ENCODE results near the gene SASH1. TPM values are rescaled to one million over a fixed set of nuclear protein-coding genes. Genes with fewer than 3 reads are reported as not detected.
A peak's percentile ranks its signal among the peaks of the same experiment; 100 is the strongest.

SASH1 gene
- total and polyA plus RNA-seq, 9 of the 15 experiments (the other 6 are each of a cell fraction or from before 2014, with no cell fraction given), result 0.35 to 3.5 (median 1.6) TPM

DNA sequence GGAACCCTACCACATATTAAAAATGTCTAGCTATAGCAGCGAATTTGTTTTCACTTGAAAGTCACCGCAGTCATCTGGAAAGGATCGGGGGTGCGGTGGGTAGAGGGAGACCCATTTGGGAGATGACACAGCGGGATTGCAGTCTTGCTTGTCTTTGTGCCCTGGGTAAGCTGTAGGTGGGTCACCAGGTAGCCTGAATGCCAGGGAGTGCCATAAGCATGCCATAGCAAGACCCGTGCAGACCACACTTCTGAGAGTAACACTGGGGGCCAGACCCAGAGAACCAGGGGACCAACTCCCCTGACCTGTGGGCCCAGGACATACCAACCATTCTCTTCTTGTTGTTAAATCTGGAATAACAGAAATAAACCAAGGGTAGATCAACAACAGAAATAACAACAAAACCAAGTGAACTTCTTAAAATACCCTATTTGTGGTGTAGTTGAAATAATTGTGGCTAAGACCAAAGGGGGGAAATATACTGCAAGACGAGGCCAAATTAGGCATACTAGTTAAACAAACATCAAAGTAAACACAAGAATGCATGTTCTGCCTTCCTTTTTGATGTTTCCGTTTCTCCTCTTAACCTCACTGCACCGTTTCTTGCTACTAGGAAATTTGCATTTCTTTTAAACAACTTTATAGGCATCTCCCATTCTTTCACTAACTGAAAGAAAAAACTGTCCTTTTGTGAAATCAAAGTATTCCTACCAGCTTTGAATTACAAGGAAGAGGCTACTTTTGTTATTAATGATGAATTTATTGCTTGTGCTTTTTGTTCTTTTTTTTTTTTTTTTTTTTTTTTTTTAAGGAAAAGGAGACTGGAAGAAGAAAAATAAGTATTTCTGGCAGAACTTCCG lies 128.2 kb downstream of the SASH1 start:
- no peaks in the 10 kb centered on the region for H3K9me1 ChIP-seq (ENCODE audit: control insufficient read depth, insufficient read depth, low read length)
- H3K36me3 ChIP-seq (ENCODE audit: control insufficient read depth, insufficient read depth, low read length), result no peaks in the 10 kb centered on the region
- no peak overlapping the region for H3K9ac ChIP-seq (ENCODE audit: insufficient read depth in 1 of 2, low read depth in 2 of 2, low read length in 2 of 2)
- H3K4me2 ChIP-seq (ENCODE audit: insufficient read depth, low read length), result no peak overlapping the region
- no TSS peak for BruUV-seq (replicated peaks)
- H3K4me3 ChIP-seq, result no peak overlapping the region
- in situ Hi-C loops (cut with MboI) (no loop called here), intact Hi-C loops (cut with micrococcal nuclease) (no loop called here)
- H3K27ac ChIP-seq (ENCODE audit: extremely low read depth, low read depth, low read length), result no peak overlapping the region
- TF ChIP-seq NFE2 (IDR thresholded peaks at IDR 0.05; ENCODE audit: low read depth) (no peak), RNF2 (IDR thresholded peaks at IDR 0.05) (0 out of 2 replicates have a peak, but pooled peaks have one; percentile 13)
- H2AFZ ChIP-seq (ENCODE audit: low read depth, low read length), result no peak overlapping the region
- DNase-seq (ENCODE audit: extremely low read depth in 1 of 4, low spot score in 3 of 4) (no peak), FAIRE-seq (no peak), ATAC-seq (no peak)
- H4K20me1 ChIP-seq (replicated peaks; ENCODE audit: control insufficient read depth, insufficient read depth, low read length), result no peaks in the 10 kb centered on the region; the same call in 1 of the 2 replicates
- no peaks in the 10 kb centered on the region for H3K79me2 ChIP-seq (ENCODE audit: control insufficient read depth, insufficient read depth, low read length)
- ChIA-PET CTCF (ENCODE audit: low intra/inter-chr PET ratio) (no interaction called here), POLR2A (no interaction called here)
- H3K9me3 ChIP-seq (replicated peaks; ENCODE audit: control insufficient read depth, insufficient read depth, low read depth, low read length), result no peaks in the 10 kb centered on the region
- H3K27me3 ChIP-seq (ENCODE audit: control insufficient read depth in 2 of 2, insufficient read depth in 2 of 2, low read length in 2 of 2), result peaks cover 24 to 26% of the 10 kb centered on the region in 2 experiments
- H3K4me1 ChIP-seq (replicated peaks in 1 of 2; ENCODE audit: control insufficient read depth in 2 of 2, insufficient read depth in 2 of 2, low read length in 2 of 2), result no peaks in the 10 kb centered on the region
- WGBS (ENCODE audit: insufficient coverage, low coverage, missing lambda C conversion rate), result 3% methylated on average over 9 of the region's 10 CpGs

DNA sequence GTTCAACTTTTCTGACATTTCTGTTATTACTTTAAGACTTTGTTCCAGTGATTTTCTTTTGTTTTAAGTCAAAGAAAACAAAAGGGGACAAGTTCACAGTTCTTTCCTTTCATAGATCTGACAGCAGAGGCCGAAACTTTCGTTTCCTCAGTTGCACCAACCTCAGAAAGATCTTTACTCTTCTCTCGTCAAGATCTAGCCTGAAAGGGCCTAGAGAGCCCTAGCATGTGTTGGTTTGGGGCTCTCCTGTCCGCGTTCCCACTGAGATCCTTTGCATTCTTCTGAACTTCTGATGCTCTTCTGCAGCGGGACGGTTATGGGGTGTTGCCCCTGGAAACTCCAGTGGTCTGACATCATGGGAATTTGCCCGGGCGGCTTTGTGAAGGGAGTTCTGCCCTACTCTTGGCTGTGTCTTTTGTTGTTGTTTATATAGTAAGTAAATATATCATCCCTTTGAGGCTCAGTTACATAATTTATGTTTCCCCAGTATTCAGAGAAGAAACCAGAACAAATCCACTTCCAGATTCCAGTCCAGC lies 129.1 kb downstream of the SASH1 start:
- no peaks in the 10 kb centered on the region for H3K4me1 ChIP-seq (replicated peaks in 1 of 2; ENCODE audit: control insufficient read depth in 2 of 2, insufficient read depth in 2 of 2, low read length in 2 of 2)
- H3K4me3 ChIP-seq, result no peak overlapping the region
- intact Hi-C loops (cut with micrococcal nuclease), result no loop called here
- TF ChIP-seq HSF4 (CRISPR knock-in tag; IDR thresholded peaks at IDR 0.05; ENCODE audit: borderline replicate concordance), result no peak
- TF ChIP-seq, protein P1, sequence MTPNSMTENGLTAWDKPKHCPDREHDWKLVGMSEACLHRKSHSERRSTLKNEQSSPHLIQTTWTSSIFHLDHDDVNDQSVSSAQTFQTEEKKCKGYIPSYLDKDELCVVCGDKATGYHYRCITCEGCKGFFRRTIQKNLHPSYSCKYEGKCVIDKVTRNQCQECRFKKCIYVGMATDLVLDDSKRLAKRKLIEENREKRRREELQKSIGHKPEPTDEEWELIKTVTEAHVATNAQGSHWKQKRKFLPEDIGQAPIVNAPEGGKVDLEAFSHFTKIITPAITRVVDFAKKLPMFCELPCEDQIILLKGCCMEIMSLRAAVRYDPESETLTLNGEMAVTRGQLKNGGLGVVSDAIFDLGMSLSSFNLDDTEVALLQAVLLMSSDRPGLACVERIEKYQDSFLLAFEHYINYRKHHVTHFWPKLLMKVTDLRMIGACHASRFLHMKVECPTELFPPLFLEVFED (CRISPR knock-in tag; conservative IDR thresholded peaks at IDR 0.05), result no peak
- no peak for TF ChIP-seq HDAC3 (IDR thresholded peaks at IDR 0.05; ENCODE audit: borderline replicate concordance, partially characterized antibody)
- TF ChIP-seq ARID3A (IDR thresholded peaks at IDR 0.05; ENCODE audit: borderline replicate concordance, low read depth, low read length), result no peak
- no peak for TF ChIP-seq ZBTB7A (IDR thresholded peaks at IDR 0.05; ENCODE audit: borderline replicate concordance, control insufficient read depth, low read depth, low read length)
- no peak for TF ChIP-seq ILF3 (IDR thresholded peaks at IDR 0.05; ENCODE audit: borderline replicate concordance)
- TF ChIP-seq PCBP1 (IDR thresholded peaks at IDR 0.05; ENCODE audit: low read depth, low read length, poor library complexity, severe bottlenecking), result no peak
- 3% methylated on average over 9 of the region's 9 CpGs for WGBS (ENCODE audit: insufficient coverage, low coverage, missing lambda C conversion rate)
- no peak for DNase-seq (ENCODE audit: extremely low read depth in 1 of 4, low spot score in 3 of 4)
- no peaks in the 10 kb centered on the region for H3K36me3 ChIP-seq (ENCODE audit: control insufficient read depth, insufficient read depth, low read length)
- no peak overlapping the region for H3K27ac ChIP-seq (ENCODE audit: extremely low read depth, low read depth, low read length)
- ChIA-PET CTCF (ENCODE audit: low intra/inter-chr PET ratio) (no interaction called here), POLR2A (interaction anchor here (0.7 kb wide), 1 partner anchor 152 kb away, joined by 3 read pairs; no protein-coding TSS in a partner anchor)
- no peaks in the 10 kb centered on the region for H3K9me3 ChIP-seq (replicated peaks; ENCODE audit: control insufficient read depth, insufficient read depth, low read depth, low read length)
- in situ Hi-C loops (cut with MboI), result no loop called here
- H3K27me3 ChIP-seq (ENCODE audit: control insufficient read depth in 2 of 2, insufficient read depth in 2 of 2, low read length in 2 of 2), result peaks cover 17 to 26% of the 10 kb centered on the region in 2 experiments
- BruUV-seq (replicated peaks), result no TSS peak
- no peaks in the 10 kb centered on the region for H3K79me2 ChIP-seq (ENCODE audit: control insufficient read depth, insufficient read depth, low read length)
- no peak overlapping the region for H3K4me2 ChIP-seq (ENCODE audit: insufficient read depth, low read length)
- ATAC-seq, result no peak
- H3K9ac ChIP-seq (ENCODE audit: insufficient read depth in 1 of 2, low read depth in 2 of 2, low read length in 2 of 2), result no peak overlapping the region
- FAIRE-seq, result no peak
- no peaks in the 10 kb centered on the region; the same call in 1 of the 2 replicates for H4K20me1 ChIP-seq (replicated peaks; ENCODE audit: control insufficient read depth, insufficient read depth, low read length)
- H2AFZ ChIP-seq (ENCODE audit: low read depth, low read length), result no peak overlapping the region
- no peaks in the 10 kb centered on the region for H3K9me1 ChIP-seq (ENCODE audit: control insufficient read depth, insufficient read depth, low read length)
